Chondrocyte (in vitro differentiated cells): ENCODE measurements around the gene OPTC. TPM values are rescaled to one million over a fixed set of nuclear protein-coding genes. Genes with fewer than 3 reads are reported as not detected.

ENCODE experiments used
- DNase-seq: peaks from one replicate; pipeline ENCODE4 v3.0.0; 2021; ENCODE audit warnings: mixed read lengths, low spot score
- H3K27ac Mint-ChIP-seq: one replicate; pipeline ENCODE4 v1.8.0; 2021; ENCODE audit warnings: mild to moderate bottlenecking, moderate library complexity, mixed read lengths; ENCODE audit not compliant: unreplicated experiment
- H3K27me3 Mint-ChIP-seq: 2 replicates; pipeline ENCODE4 v1.8.0; 2021; ENCODE audit warnings: low read depth, mixed read lengths
- H3K36me3 Mint-ChIP-seq: 2 replicates; pipeline ENCODE4 v1.8.0; 2021; ENCODE audit warnings: low read depth, mixed read lengths
- H3K4me1 Mint-ChIP-seq: 2 replicates; pipeline ENCODE4 v1.8.0; 2021; ENCODE audit warnings: low read depth, mild to moderate bottlenecking, mixed read lengths
- H3K4me3 Mint-ChIP-seq: one replicate; pipeline ENCODE4 v1.8.0; 2021; ENCODE audit warnings: mild to moderate bottlenecking, moderate library complexity, mixed read lengths; ENCODE audit not compliant: unreplicated experiment
- H3K9me3 Mint-ChIP-seq: 2 replicates; pipeline ENCODE4 v1.8.0; 2021; ENCODE audit warnings: low read depth, mixed read lengths
- total RNA-seq: library from RNA; stranded (reverse); gene quantifications from 3 replicates; pipeline ENCODE4 v1.2.1, GENCODE V29; 2021
- TF ChIP-seq, protein P1 (sequence below): fragments of 200-600 bp; sonication (generic); IDR thresholded peaks from 2 replicates; pipeline ENCODE4 v1.5.0; 2021; ENCODE audit warnings: antibody characterized with exemption, mild to moderate bottlenecking, moderate library complexity

The OPTC gene
- total RNA-seq, 1 donor from 2014 or later = not detected

DNA sequence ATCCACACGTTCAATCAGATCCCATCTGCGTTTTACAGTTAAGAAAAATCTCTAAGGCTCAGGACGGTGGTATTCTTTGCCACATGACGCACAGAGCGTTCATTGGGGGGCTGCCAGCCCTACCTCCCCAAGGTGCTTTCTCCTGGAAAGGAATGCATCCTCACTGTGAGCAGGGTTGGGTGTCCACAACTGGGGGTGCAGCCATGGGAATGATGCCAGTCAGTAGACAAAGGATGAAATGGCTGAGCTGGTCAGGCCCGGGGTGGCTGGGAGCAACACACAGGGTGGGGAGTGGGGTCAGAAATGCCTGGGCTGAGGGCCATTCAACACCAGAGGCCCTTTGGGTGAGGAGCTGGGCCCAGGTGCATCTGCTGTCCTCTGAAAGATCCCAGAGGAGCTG is 25.9 kb downstream of the OPTC start:
- Mint-ChIP-seq H3K9me3 (no peaks in the 10 kb centered on the region), H3K27me3 (no peaks in the 10 kb centered on the region), H3K36me3 (no peaks in the 10 kb centered on the region), H3K4me3 (no peak overlapping the region), H3K4me1 (peaks cover 49% of the 10 kb centered on the region), H3K27ac (no peak overlapping the region)
- no peak for DNase-seq
- TF ChIP-seq, protein P1, sequence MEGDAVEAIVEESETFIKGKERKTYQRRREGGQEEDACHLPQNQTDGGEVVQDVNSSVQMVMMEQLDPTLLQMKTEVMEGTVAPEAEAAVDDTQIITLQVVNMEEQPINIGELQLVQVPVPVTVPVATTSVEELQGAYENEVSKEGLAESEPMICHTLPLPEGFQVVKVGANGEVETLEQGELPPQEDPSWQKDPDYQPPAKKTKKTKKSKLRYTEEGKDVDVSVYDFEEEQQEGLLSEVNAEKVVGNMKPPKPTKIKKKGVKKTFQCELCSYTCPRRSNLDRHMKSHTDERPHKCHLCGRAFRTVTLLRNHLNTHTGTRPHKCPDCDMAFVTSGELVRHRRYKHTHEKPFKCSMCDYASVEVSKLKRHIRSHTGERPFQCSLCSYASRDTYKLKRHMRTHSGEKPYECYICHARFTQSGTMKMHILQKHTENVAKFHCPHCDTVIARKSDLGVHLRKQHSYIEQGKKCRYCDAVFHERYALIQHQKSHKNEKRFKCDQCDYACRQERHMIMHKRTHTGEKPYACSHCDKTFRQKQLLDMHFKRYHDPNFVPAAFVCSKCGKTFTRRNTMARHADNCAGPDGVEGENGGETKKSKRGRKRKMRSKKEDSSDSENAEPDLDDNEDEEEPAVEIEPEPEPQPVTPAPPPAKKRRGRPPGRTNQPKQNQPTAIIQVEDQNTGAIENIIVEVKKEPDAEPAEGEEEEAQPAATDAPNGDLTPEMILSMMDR = no peak

DNA sequence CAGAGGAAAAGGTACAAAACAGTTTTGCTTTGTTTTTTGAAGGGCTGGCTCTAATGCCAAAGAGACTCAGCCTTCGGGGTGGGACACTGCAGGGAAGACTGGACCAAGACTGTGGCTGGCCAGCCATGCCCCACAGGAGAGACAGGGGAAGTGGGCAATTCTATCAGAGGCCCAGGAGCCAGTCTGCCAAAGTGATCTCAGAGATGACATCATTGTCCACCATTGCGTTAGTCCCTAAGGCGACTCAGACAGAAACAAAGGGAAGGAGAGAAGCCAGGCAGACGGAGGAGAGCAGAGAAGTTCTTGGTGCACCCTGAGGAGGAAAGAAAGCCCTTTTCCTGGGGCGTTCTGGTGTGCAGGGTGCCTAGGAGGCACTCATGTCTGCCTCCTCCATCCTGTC is 26.4 kb downstream of the OPTC start:
- Mint-ChIP-seq H3K4me3 (no peak overlapping the region), H3K27ac (no peak overlapping the region), H3K36me3 (no peaks in the 10 kb centered on the region), H3K9me3 (no peaks in the 10 kb centered on the region), H3K27me3 (no peaks in the 10 kb centered on the region), H3K4me1 (peaks cover 53% of the 10 kb centered on the region)
- DNase-seq = no peak
- TF ChIP-seq, protein P1 = no peak

DNA sequence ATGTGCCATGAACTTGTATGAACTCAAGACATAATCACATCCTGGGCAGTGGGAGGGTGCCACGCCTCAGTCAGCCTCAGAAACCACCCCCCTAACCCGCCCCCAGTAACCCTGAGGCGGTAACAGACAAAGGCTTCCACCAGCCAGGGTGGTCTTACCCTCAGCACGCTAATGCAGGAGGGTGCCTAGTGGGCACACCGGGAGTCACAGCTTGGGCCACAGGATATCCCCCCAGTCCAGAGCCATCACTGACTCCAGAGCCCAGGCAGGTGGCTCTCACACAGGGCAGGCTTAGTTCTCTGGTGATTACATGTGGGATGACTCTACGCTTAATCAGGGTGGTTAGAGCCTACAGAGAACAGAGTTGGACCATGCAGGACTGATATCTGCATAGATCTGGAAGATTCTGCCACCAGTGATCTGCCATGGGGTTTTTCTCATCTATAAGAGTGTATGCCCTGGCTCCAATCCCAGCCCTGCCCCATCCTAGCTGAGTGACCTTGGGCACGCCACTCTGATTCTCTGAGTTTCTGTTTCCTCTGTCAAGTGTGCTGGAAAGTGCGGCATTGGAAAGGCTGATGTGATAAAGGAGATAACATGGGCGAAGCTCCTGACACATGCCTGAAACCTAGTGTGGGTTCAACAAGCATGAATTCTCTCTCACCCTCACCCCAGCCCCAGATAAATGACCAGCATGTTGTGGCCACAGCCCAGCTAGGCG is 27.3 kb downstream of the OPTC start:
- H3K36me3 Mint-ChIP-seq = no peaks in the 10 kb centered on the region
- no peak overlapping the region for H3K27ac Mint-ChIP-seq
- H3K9me3 Mint-ChIP-seq = no peaks in the 10 kb centered on the region
- H3K4me3 Mint-ChIP-seq = no peak overlapping the region
- peaks cover 62% of the 10 kb centered on the region for H3K4me1 Mint-ChIP-seq
- TF ChIP-seq, protein P1 = no peak
- no peaks in the 10 kb centered on the region for H3K27me3 Mint-ChIP-seq
- no peak for DNase-seq

DNA sequence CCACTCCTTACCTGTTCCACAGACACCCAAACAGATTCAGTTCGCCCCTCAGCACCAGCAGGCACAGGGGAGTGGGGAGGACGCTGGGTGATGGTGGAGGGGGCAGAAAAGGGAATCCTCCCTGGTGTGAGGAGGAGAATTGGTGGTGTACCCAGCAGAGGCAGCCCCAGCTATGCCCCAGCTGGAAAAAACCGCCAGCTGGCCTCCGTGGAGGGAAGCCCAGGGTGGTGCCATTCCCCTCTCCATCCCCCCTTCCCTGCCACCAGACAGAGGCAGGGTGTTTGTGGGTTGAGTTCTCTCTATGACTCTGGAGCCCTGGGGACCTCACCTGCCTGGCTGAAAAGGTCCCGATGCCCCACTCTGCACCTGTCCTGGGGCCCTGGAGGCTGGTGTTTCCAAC is 27.9 kb downstream of the OPTC start:
- H3K36me3 Mint-ChIP-seq = no peaks in the 10 kb centered on the region
- H3K9me3 Mint-ChIP-seq = no peaks in the 10 kb centered on the region
- no peaks in the 10 kb centered on the region for H3K27me3 Mint-ChIP-seq
- H3K27ac Mint-ChIP-seq = no peak overlapping the region
- DNase-seq = no peak
- peaks cover 67% of the 10 kb centered on the region for H3K4me1 Mint-ChIP-seq
- TF ChIP-seq, protein P1 = no peak
- no peak overlapping the region for H3K4me3 Mint-ChIP-seq

DNA sequence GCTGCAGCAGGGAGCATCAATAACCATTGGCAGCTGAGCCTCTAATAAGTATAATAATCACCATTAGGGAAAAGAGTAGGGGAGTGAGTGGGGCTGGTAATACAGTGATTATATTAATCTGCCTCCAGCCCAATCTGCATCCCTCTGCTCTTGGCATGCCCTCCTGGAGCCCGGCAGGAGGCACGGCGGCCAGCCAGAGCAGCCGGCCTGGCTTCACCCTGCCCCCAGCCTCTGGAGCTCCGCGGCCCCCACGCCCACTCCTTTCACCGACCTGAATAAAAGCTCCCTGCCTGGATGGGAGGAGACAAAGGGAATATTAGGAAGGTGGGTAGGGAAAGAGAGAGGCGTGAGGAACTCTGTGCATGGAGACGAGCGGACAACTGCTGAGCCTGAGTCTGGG is 28.3 kb downstream of the OPTC start:
- TF ChIP-seq, protein P1 = peak; percentile 14
- DNase-seq = no peak
- no peaks in the 10 kb centered on the region for H3K27me3 Mint-ChIP-seq
- H3K9me3 Mint-ChIP-seq = no peaks in the 10 kb centered on the region
- peaks cover 71% of the 10 kb centered on the region for H3K4me1 Mint-ChIP-seq
- no peak overlapping the region for H3K27ac Mint-ChIP-seq
- H3K36me3 Mint-ChIP-seq = no peaks in the 10 kb centered on the region
- H3K4me3 Mint-ChIP-seq = no peak overlapping the region
